HepG2 (cell line): Measurements from ENCODE around the gene BCL2L1. TPM values are rescaled to one million over a fixed set of nuclear protein-coding genes. Genes with fewer than 3 reads are reported as not detected.
A peak's percentile ranks its signal among the peaks of the same experiment; 100 is the strongest.

Source experiments
- ARNT2 ChIP-seq: sonication (generic); formaldehyde crosslinking; IDR thresholded peaks from 2 replicates; pipeline ENCODE4 v1.8.0; 2022; ENCODE audit warnings: mild to moderate bottlenecking, low read depth, missing genetic modification reagents, moderate library complexity
- ATM ChIP-seq: fragments of 450-650 bp; IDR thresholded peaks from 2 replicates; pipeline ENCODE4 v1.7.1; 2017; ENCODE audit warnings: mild to moderate bottlenecking, borderline replicate concordance
- BATF2 ChIP-seq: sonication (generic); formaldehyde crosslinking; IDR thresholded peaks from 2 replicates; pipeline ENCODE4 v1.8.0; 2022; ENCODE audit warnings: mild to moderate bottlenecking, missing genetic modification reagents, moderate library complexity
- CAMTA2 ChIP-seq: sonication (generic); formaldehyde crosslinking; IDR thresholded peaks from 2 replicates; pipeline ENCODE4 v1.4.0; 2020; ENCODE audit warnings: mild to moderate bottlenecking, missing genetic modification reagents, borderline replicate concordance
- CEBPG ChIP-seq: IDR thresholded peaks from 2 replicates; pipeline ENCODE4 v1.6.1; 2016
- ELF4 ChIP-seq: sonication (generic); formaldehyde crosslinking; IDR thresholded peaks from 2 replicates; pipeline ENCODE4 v1.5.0; 2020; ENCODE audit warnings: missing genetic modification reagents, mild to moderate bottlenecking, moderate library complexity, borderline replicate concordance
- HOXA5 ChIP-seq: sonication (generic); formaldehyde crosslinking; IDR thresholded peaks from 2 replicates; pipeline ENCODE4 v1.4.0; 2020; ENCODE audit warnings: missing genetic modification reagents
- ISL2 ChIP-seq: sonication (generic); formaldehyde crosslinking; IDR thresholded peaks from 2 replicates; pipeline ENCODE4 v1.5.0; 2020; ENCODE audit warnings: missing genetic modification reagents
- MXD4 ChIP-seq: IDR thresholded peaks from 2 replicates; pipeline ENCODE4 v1.6.1; 2016; ENCODE audit warnings: mild to moderate bottlenecking, missing biosample characterization, missing genetic modification reagents
- PLRG1 ChIP-seq: fragments of 450-650 bp; conservative IDR thresholded peaks from 2 replicates; pipeline ENCODE4 v1.6.1; 2016
- SCMH1 ChIP-seq: sonication (generic); formaldehyde crosslinking; IDR thresholded peaks from 2 replicates; pipeline ENCODE4 v1.9.0; 2021; ENCODE audit warnings: missing genetic modification reagents, mild to moderate bottlenecking, borderline replicate concordance
- ZNF281 ChIP-seq: sonication (generic); formaldehyde crosslinking; IDR thresholded peaks from 2 replicates; pipeline ENCODE4 v1.4.0; 2020; ENCODE audit warnings: missing genetic modification reagents, borderline replicate concordance
- ZNF282 ChIP-seq: fragments of 450-650 bp; IDR thresholded peaks from 2 replicates; pipeline ENCODE4 v1.6.1; 2018; ENCODE audit not compliant: partially characterized antibody
- ZNF296 ChIP-seq: sonication (generic); formaldehyde crosslinking; conservative IDR thresholded peaks from 2 replicates; pipeline ENCODE4 v1.5.0; 2020; ENCODE audit warnings: mild to moderate bottlenecking, missing genetic modification reagents
- ZNF557 ChIP-seq: sonication (generic); formaldehyde crosslinking; IDR thresholded peaks from 2 replicates; pipeline ENCODE4 v1.4.0; 2020; ENCODE audit warnings: missing genetic modification reagents
- ZNF609 ChIP-seq: sonication (generic); formaldehyde crosslinking; IDR thresholded peaks from 2 replicates; pipeline ENCODE4 v1.4.0; 2020; ENCODE audit warnings: mild to moderate bottlenecking, missing genetic modification reagents, borderline replicate concordance
- ZNF652 ChIP-seq: IDR thresholded peaks from 2 replicates; pipeline ENCODE4 v1.6.1; 2016; ENCODE audit warnings: low read depth, borderline replicate concordance
- ZNF670 ChIP-seq: sonication (generic); formaldehyde crosslinking; IDR thresholded peaks from 2 replicates; pipeline ENCODE4 v1.8.0; 2022; ENCODE audit warnings: mild to moderate bottlenecking, missing genetic modification reagents, borderline replicate concordance
- ZSCAN29 ChIP-seq: sonication (generic); formaldehyde crosslinking; conservative IDR thresholded peaks from 2 replicates; pipeline ENCODE4 v1.4.0; 2020; ENCODE audit warnings: mild to moderate bottlenecking, missing genetic modification reagents
- polyA plus RNA-seq, 8 experiments: library from polyadenylated mRNA; depleted of rRNA in 3 of 8; stranded (reverse) in 7 of 8; unstranded in 1 of 8; fragments of >200 nt; fragmentation: Illumina TruSeq in 4 of 8; extraction: Trizol in 4 of 8; gene quantifications; 2 replicates each; pipeline versions ENCODE4 v1.2.1 to v1.2.3, GENCODE V29; 2011 to 2016; ENCODE audit warnings: low read depth in 4 of 8, missing spikeins in 1 of 8, mixed read lengths in 1 of 8; ENCODE audit not compliant: insufficient read depth in 1 of 8
- total RNA-seq, 5 experiments: library from RNA; depleted of rRNA; stranded (reverse); fragments of >200 nt; fragmentation: Illumina TruSeq; extraction: Trizol; gene quantifications; 2 replicates each; pipeline ENCODE4 v1.2.3, GENCODE V29; 2016; ENCODE audit warnings: low read depth in 1 of 5
- TF ChIP-seq, protein P1 (sequence below): sonication (generic); formaldehyde crosslinking; IDR thresholded peaks from 2 replicates; pipeline ENCODE4 v1.8.1; 2023; ENCODE audit warnings: mild to moderate bottlenecking, missing genetic modification reagents

BCL2L1 gene
- total and polyA plus RNA-seq, 2 of the 13 experiments (the other 11 are each of a cell fraction or from before 2014, with no cell fraction given): 164 to 258 TPM

GRCh38 chr20:31738729-31739549 lies 16.3 kb upstream of the BCL2L1 start, which contains the start of gene TPX2 (continued):
- peak; percentile 58; the same call in 1 of the 2 replicates for TF ChIP-seq ZNF296
- TF ChIP-seq ELF4 (CRISPR knock-in tag): peak; percentile 97
- peak; percentile 61; the same call in 1 of the 2 replicates for TF ChIP-seq ZSCAN29 (CRISPR knock-in tag)
- TF ChIP-seq CAMTA2: peak; percentile 89; the same call in 1 of the 2 replicates
- TF ChIP-seq SCMH1: no peak
- no peak for TF ChIP-seq PLRG1
- peak; percentile 96 for TF ChIP-seq MXD4 (CRISPR knock-in tag)
- TF ChIP-seq BATF2: peak; percentile 97
- peak; percentile 58; the same call in 1 of the 2 replicates for TF ChIP-seq CEBPG
- no peak for TF ChIP-seq ZNF282
- TF ChIP-seq ZNF557: peak; percentile 77
- TF ChIP-seq ZNF652 (CRISPR knock-in tag): 0 out of 2 replicates have a peak, but pooled peaks have one; percentile 26
- TF ChIP-seq ATM: no peak
- TF ChIP-seq, protein P1, sequence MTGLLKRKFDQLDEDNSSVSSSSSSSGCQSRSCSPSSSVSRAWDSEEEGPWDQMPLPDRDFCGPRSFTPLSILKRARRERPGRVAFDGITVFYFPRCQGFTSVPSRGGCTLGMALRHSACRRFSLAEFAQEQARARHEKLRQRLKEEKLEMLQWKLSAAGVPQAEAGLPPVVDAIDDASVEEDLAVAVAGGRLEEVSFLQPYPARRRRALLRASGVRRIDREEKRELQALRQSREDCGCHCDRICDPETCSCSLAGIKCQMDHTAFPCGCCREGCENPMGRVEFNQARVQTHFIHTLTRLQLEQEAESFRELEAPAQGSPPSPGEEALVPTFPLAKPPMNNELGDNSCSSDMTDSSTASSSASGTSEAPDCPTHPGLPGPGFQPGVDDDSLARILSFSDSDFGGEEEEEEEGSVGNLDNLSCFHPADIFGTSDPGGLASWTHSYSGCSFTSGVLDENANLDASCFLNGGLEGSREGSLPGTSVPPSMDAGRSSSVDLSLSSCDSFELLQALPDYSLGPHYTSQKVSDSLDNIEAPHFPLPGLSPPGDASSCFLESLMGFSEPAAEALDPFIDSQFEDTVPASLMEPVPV (CRISPR knock-in tag): peak; percentile 99
- TF ChIP-seq HOXA5 (CRISPR knock-in tag): peak; percentile 95
- 0 out of 2 replicates have a peak, but pooled peaks have one; percentile 20 for TF ChIP-seq ZNF609
- TF ChIP-seq ZNF281 (CRISPR knock-in tag): no peak
- peak; percentile 80; the same call in 1 of the 2 replicates for TF ChIP-seq ZNF670 (CRISPR knock-in tag)
- peak; percentile 81 for TF ChIP-seq ISL2 (CRISPR knock-in tag)
- TF ChIP-seq ARNT2 (CRISPR knock-in tag): peak; percentile 98
